Brain pericyte (primary cell): ENCODE measurements around the gene PSMB3.
"Not testable (repeated sequence)": the region's sequence is repeated elsewhere in the genome, so short reads cannot be mapped to it uniquely, and the experiment has no call there.

Experiments used
- DNase-seq: peaks from one replicate; pipeline ENCODE4 v3.0.0-alpha.2; 2012; ENCODE audit warnings: low read depth, low spot score

Gene PSMB3

GRCh38 chr17:38749223-38750043, 3.1 kb upstream of the PSMB3 start:
- no peak for DNase-seq

GRCh38 chr17:38750044-38750311, 2.6 kb upstream of the PSMB3 start:
- DNase-seq: no peak

- DNase-seq: no peak
These were observed 2.0 kb upstream of the PSMB3 start for GRCh38 chr17:38750312-38751121.

GRCh38 chr17:38751144-38751807, 1.3 kb upstream of the PSMB3 start:
- no peak for DNase-seq

- peak; percentile 71 for DNase-seq
These were observed 683 bp upstream of the PSMB3 start for GRCh38 chr17:38751808-38752307.

GRCh38 chr17:38753071-38753506, 548 bp downstream of the PSMB3 start:
- DNase-seq: no peak

- DNase-seq: no peak
These were observed 9.1 kb downstream of the PSMB3 start for GRCh38 chr17:38761612-38762011.

- no peak for DNase-seq
These were observed 9.7 kb downstream of the PSMB3 start for GRCh38 chr17:38762231-38762630.

GRCh38 chr17:38766341-38766740, 13.8 kb downstream of the PSMB3 start:
- DNase-seq: no peak

- DNase-seq: no peak
These were observed 15.9 kb downstream of the PSMB3 start for GRCh38 chr17:38768417-38768816.

- DNase-seq: no peak
These were observed 20.7 kb downstream of the PSMB3 start for GRCh38 chr17:38773258-38773657.

- no peak for DNase-seq
These were observed 25.2 kb downstream of the PSMB3 start for GRCh38 chr17:38777641-38778250.

GRCh38 chr17:38779965-38780752, 27.6 kb downstream of the PSMB3 start:
- DNase-seq: no peak

GRCh38 chr17:38783227-38783626, 30.7 kb downstream of the PSMB3 start:
- DNase-seq: no peak

GRCh38 chr17:38786372-38786771, 33.8 kb downstream of the PSMB3 start:
- DNase-seq: no peak

- not testable (repeated sequence) for DNase-seq
These were observed 35.5 kb downstream of the PSMB3 start for GRCh38 chr17:38787999-38788398.

GRCh38 chr17:38789185-38789584, 36.6 kb downstream of the PSMB3 start:
- no peak for DNase-seq

GRCh38 chr17:38790148-38790707, 37.7 kb downstream of the PSMB3 start:
- DNase-seq: not testable (repeated sequence)

GRCh38 chr17:38791162-38791561, 38.6 kb downstream of the PSMB3 start:
- no peak for DNase-seq

GRCh38 chr17:38794221-38794620, 41.7 kb downstream of the PSMB3 start:
- DNase-seq: no peak
